ENCODE results near the gene ATP1A4.

The ATP1A4 gene

DNA sequence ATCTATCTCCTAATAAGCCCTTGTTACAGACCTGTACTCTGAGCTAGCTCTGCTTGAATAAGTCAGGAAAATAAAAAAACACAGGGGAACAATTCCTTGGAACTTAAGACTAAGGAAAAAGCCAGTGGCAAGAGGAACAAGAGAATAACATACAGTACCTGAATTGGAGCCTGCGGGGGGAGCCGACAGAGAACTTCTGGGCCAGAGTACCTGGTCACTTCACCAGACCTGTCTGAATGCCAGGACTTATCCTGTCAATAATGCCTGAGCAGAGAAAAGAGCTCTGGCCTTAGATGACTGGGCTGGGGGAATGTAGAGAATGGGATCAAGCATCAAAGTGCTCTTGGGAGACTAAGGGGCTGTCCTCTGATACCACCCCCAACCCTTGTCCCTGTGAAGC, 68.9 kb downstream of the ATP1A4 start:
- no peak for DNase-seq (ENCODE audit: low spot score)
- no peaks in the 10 kb centered on the region for H3K9me3 ChIP-seq (ENCODE audit: severe bottlenecking)
- TF ChIP-seq, protein P1, sequence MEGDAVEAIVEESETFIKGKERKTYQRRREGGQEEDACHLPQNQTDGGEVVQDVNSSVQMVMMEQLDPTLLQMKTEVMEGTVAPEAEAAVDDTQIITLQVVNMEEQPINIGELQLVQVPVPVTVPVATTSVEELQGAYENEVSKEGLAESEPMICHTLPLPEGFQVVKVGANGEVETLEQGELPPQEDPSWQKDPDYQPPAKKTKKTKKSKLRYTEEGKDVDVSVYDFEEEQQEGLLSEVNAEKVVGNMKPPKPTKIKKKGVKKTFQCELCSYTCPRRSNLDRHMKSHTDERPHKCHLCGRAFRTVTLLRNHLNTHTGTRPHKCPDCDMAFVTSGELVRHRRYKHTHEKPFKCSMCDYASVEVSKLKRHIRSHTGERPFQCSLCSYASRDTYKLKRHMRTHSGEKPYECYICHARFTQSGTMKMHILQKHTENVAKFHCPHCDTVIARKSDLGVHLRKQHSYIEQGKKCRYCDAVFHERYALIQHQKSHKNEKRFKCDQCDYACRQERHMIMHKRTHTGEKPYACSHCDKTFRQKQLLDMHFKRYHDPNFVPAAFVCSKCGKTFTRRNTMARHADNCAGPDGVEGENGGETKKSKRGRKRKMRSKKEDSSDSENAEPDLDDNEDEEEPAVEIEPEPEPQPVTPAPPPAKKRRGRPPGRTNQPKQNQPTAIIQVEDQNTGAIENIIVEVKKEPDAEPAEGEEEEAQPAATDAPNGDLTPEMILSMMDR (IDR thresholded peaks at IDR 0.05; ENCODE audit: poor library complexity, severe bottlenecking), result no peak
- H3K36me3 ChIP-seq (ENCODE audit: low read depth), result peaks cover 80% of the 10 kb centered on the region
- no peak overlapping the region for H3K27ac ChIP-seq (ENCODE audit: poor library complexity, severe bottlenecking)
- H3K4me1 ChIP-seq (ENCODE audit: insufficient read depth, poor library complexity, severe bottlenecking), result no peaks in the 10 kb centered on the region
- H3K27me3 ChIP-seq (ENCODE audit: insufficient read depth, poor library complexity, severe bottlenecking), result no peaks in the 10 kb centered on the region
- ATAC-seq (ENCODE audit: low read depth), result no peak
- no peak overlapping the region for H3K4me3 ChIP-seq (ENCODE audit: severe bottlenecking)

DNA sequence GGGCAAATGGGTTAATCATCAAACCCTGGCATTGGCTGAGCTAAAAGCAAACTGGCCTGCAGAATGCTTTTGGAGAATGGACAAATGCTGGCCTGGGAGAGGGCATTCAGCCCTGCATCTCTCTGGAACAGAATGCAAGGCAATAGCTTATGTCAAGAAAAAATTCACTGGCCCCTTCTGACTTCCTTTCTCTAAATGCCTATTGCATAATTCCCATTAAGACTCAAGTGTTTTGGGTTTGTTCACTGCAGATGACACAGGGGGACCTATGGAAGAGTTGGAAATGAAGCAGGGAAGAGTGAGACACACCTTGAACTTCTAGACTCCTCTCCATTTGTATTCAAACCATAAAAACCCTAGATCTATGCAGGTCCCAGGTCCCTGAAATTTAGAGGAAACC, 69.7 kb downstream of the ATP1A4 start:
- Histone ChIP-seq H3K4me1 (ENCODE audit: insufficient read depth, poor library complexity, severe bottlenecking) (no peaks in the 10 kb centered on the region), H3K36me3 (ENCODE audit: low read depth) (peaks cover 78% of the 10 kb centered on the region), H3K27ac (ENCODE audit: poor library complexity, severe bottlenecking) (no peak overlapping the region), H3K9me3 (ENCODE audit: severe bottlenecking) (no peaks in the 10 kb centered on the region), H3K4me3 (ENCODE audit: severe bottlenecking) (no peak overlapping the region), H3K27me3 (ENCODE audit: insufficient read depth, poor library complexity, severe bottlenecking) (no peaks in the 10 kb centered on the region)
- TF ChIP-seq, protein P1 (IDR thresholded peaks at IDR 0.05; ENCODE audit: poor library complexity, severe bottlenecking), result no peak
- DNase-seq (ENCODE audit: low spot score) (no peak), ATAC-seq (ENCODE audit: low read depth) (no peak)

DNA sequence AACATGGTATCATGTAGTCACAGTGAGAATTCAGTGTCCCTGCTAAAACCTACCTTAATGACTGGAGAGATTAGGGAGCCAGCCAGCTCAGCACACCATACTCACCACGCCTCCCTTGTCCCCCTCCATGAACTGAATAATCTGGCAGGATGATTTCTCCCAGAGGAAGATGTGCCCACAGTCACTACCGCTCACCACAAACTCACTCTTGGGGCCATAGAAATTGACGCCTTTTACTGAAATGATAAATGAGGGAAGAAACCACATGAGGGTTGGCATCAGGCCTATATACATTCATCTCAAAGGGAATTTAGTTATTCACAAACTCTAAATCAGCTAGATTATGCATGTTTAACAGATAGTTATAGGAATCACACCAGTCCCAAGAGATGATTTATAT, 71.1 kb downstream of the ATP1A4 start:
- TF ChIP-seq, protein P1 (IDR thresholded peaks at IDR 0.05; ENCODE audit: poor library complexity, severe bottlenecking), result no peak
- Histone ChIP-seq H3K4me3 (ENCODE audit: severe bottlenecking) (no peak overlapping the region), H3K4me1 (ENCODE audit: insufficient read depth, poor library complexity, severe bottlenecking) (no peaks in the 10 kb centered on the region), H3K36me3 (ENCODE audit: low read depth) (peaks cover 69% of the 10 kb centered on the region), H3K9me3 (ENCODE audit: severe bottlenecking) (no peaks in the 10 kb centered on the region), H3K27ac (ENCODE audit: poor library complexity, severe bottlenecking) (no peak overlapping the region), H3K27me3 (ENCODE audit: insufficient read depth, poor library complexity, severe bottlenecking) (no peaks in the 10 kb centered on the region)
- DNase-seq (ENCODE audit: low spot score) (no peak), ATAC-seq (ENCODE audit: low read depth) (no peak)

DNA sequence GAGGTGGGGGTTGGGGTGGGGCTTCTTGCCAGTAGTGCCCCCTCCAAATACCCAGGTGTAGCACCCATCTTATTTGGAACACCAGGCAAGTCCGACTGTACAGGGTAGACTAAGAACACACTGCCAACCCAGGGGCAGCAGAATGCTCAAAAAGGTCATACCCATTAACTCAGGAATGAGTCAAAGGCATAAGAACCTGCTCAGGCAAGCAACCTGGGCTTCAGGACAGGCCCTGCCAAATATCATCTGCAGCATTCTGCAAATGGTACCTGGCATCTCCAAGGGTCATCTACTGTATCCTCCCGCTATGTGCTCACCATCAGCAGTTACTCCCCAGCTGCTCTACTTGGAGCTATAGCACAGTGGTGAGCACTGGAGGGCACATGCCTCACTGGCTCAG, 73.2 kb downstream of the ATP1A4 start:
- peaks cover 76% of the 10 kb centered on the region for H3K36me3 ChIP-seq (ENCODE audit: low read depth)
- TF ChIP-seq, protein P1 (IDR thresholded peaks at IDR 0.05; ENCODE audit: poor library complexity, severe bottlenecking), result no peak
- DNase-seq (ENCODE audit: low spot score), result no peak

DNA sequence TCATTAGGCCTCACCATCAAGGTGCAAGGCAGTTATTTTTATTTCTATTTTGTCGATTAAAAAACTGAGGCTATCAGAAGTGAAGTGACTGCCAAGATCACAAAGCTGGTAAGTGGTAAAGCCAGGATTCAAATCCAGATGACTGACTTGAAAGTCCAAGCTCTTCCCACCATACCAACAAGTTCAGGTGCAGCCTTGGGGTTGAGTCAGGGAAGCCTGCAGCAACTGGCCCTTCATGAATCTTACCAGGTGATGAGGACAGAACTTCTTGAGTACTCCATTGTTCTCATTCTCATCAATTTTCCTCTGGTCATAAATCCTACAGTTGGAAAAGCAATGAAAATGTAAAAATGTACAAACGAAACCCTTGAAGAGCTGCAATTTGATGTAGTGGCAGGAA, 73.9 kb downstream of the ATP1A4 start:
- Histone ChIP-seq H3K27me3 (ENCODE audit: insufficient read depth, poor library complexity, severe bottlenecking) (no peaks in the 10 kb centered on the region), H3K4me1 (ENCODE audit: insufficient read depth, poor library complexity, severe bottlenecking) (no peaks in the 10 kb centered on the region), H3K4me3 (ENCODE audit: severe bottlenecking) (no peak overlapping the region), H3K9me3 (ENCODE audit: severe bottlenecking) (no peaks in the 10 kb centered on the region), H3K36me3 (ENCODE audit: low read depth) (peaks cover 79% of the 10 kb centered on the region), H3K27ac (ENCODE audit: poor library complexity, severe bottlenecking) (no peak overlapping the region)
- TF ChIP-seq, protein P1 (IDR thresholded peaks at IDR 0.05; ENCODE audit: poor library complexity, severe bottlenecking), result no peak
- ATAC-seq (ENCODE audit: low read depth), result no peak
- DNase-seq (ENCODE audit: low spot score), result no peak

More for the DNA sequence above, 73.2 kb downstream of the ATP1A4 start:
- 0 out of 3 replicates have a peak, but pooled peaks have one; percentile 45 for ATAC-seq (ENCODE audit: low read depth)
- Histone ChIP-seq H3K4me1 (ENCODE audit: insufficient read depth, poor library complexity, severe bottlenecking) (no peaks in the 10 kb centered on the region), H3K27ac (ENCODE audit: poor library complexity, severe bottlenecking) (no peak overlapping the region), H3K4me3 (ENCODE audit: severe bottlenecking) (no peak overlapping the region), H3K9me3 (ENCODE audit: severe bottlenecking) (no peaks in the 10 kb centered on the region), H3K27me3 (ENCODE audit: insufficient read depth, poor library complexity, severe bottlenecking) (no peaks in the 10 kb centered on the region)
